Transverse colon (tissue), 4 donors: ENCODE data around the gene ZIC4.

Experiments
- CTCF ChIP-seq, 5 experiments: fragments of 200-600 bp in 3 of 5; fragments of 450-650 bp in 2 of 5; sonication (generic) in 3 of 5; IDR thresholded peaks; 1 replicate in 2 of 5; 2 replicates in 3 of 5; pipeline ENCODE4 v1.5.1; 2016 to 2017; ENCODE audit warnings: antibody characterized with exemption in 5 of 5, inconsistent platforms in 3 of 5, mild to moderate bottlenecking in 2 of 5, moderate library complexity in 1 of 5
- EP300 ChIP-seq: sonication (generic); formaldehyde crosslinking; IDR thresholded peaks from one replicate; pipeline ENCODE4 v1.6.1; 2017; ENCODE audit warnings: antibody characterized with exemption, low read depth
- POLR2AphosphoS5 ChIP-seq, 3 donors: sonication (generic); formaldehyde crosslinking; IDR thresholded peaks; one replicate each; pipeline ENCODE4 v1.6.1; 2016; ENCODE audit warnings: antibody characterized with exemption in 3 of 3

GRCh38 chr3:147393261-147393942 is 12.9 kb downstream of the ZIC4 start:
- no peak for TF ChIP-seq CTCF (IDR thresholded peaks at IDR 0.05)
- TF ChIP-seq POLR2AphosphoS5 (IDR thresholded peaks at IDR 0.05): no peak
- no peak for TF ChIP-seq EP300
